HuH-7.5 (cell line): ENCODE results near the gene SLC39A5.
"Not testable (repeated sequence)": the region's sequence is repeated elsewhere in the genome, so short reads cannot be mapped to it uniquely, and the experiment has no call there.

ENCODE experiments used
- DNase-seq: peaks from one replicate; pipeline ENCODE4 v3.0.0; 2011; ENCODE audit warnings: low spot score

The SLC39A5 gene

GRCh38 chr12:56278905-56279304, 49.1 kb downstream of the SLC39A5 start:
- DNase-seq: no peak

- no peak for DNase-seq
Measured at GRCh38 chr12:56280849-56281248, 51.0 kb downstream of the SLC39A5 start.

DNA sequence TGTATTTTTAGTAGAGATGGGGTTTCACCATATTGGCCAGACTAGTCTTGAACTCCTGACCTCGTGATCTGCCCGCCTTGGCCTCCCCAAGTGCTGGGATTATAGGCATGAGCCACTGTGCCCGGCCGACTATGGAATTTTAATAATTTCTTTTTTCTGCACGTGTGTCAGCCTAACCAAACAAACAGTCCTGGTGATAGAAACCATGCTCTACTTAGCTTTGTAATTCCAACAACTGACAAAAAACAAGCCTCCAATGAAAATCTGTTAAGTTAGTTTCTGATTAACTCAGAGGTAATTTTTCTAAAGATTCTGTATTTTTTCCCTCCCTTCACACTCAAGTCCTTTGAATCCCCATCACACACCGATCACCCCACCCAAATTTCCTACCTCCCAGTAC, 52.2 kb downstream of the SLC39A5 start:
- DNase-seq: no peak

- no peak for DNase-seq
Measured at GRCh38 chr12:56282579-56282978, 52.7 kb downstream of the SLC39A5 start.

DNA sequence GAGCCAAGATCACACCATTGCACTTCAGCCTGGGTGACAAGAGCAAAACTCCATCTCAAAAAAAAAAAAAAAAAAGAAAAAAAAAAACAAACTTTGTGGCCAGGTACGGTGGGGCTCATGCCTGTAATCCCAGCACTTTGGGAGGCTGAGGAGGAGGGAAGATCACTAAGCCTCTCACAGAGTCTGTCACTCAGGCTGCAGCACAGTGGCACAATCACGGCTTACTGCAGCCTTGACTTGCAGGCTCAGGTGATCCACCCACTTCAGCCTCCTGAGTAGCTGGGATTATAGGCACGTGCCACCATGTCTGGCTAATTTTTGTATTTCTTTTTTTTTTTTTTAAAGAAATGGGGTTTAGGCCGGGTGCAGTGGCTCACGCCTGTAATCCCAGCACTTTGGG, 54.4 kb downstream of the SLC39A5 start:
- not testable (repeated sequence) for DNase-seq

- no peak for DNase-seq
Measured at GRCh38 chr12:56286044-56286830, 56.4 kb downstream of the SLC39A5 start.
